ENCODE measurements around the gene PHACTR1.

The PHACTR1 gene

GRCh38 chr6:13289789-13290318 is 573.3 kb downstream of the PHACTR1 start:
- DNase-seq (ENCODE audit: low spot score): no peak

GRCh38 chr6:13290335-13290734 is 573.8 kb downstream of the PHACTR1 start:
- DNase-seq (ENCODE audit: low spot score): no peak

- no peak for DNase-seq (ENCODE audit: low spot score)
These were observed 576.2 kb downstream of the PHACTR1 start for GRCh38 chr6:13292774-13293173.

GRCh38 chr6:13294499-13295069 is 578.0 kb downstream of the PHACTR1 start:
- DNase-seq (ENCODE audit: low spot score): no peak

- no peak for DNase-seq (ENCODE audit: low spot score)
These were observed 579.0 kb downstream of the PHACTR1 start for GRCh38 chr6:13295576-13295975.

GRCh38 chr6:13296536-13296997 is 580.0 kb downstream of the PHACTR1 start:
- DNase-seq (ENCODE audit: low spot score): no peak

- no peak for DNase-seq (ENCODE audit: low spot score)
These were observed 580.8 kb downstream of the PHACTR1 start for GRCh38 chr6:13297391-13297790.

GRCh38 chr6:13298446-13298845 is 581.9 kb downstream of the PHACTR1 start:
- no peak for DNase-seq (ENCODE audit: low spot score)

- DNase-seq (ENCODE audit: low spot score): no peak
These were observed 582.8 kb downstream of the PHACTR1 start for GRCh38 chr6:13299403-13299821.

GRCh38 chr6:13299918-13300317 is 583.4 kb downstream of the PHACTR1 start:
- DNase-seq (ENCODE audit: low spot score): no peak

- no peak for DNase-seq (ENCODE audit: low spot score)
These were observed 584.4 kb downstream of the PHACTR1 start for GRCh38 chr6:13300643-13301590.

GRCh38 chr6:13302291-13302690 is 585.7 kb downstream of the PHACTR1 start:
- DNase-seq (ENCODE audit: low spot score): no peak

- peak; percentile 3 for DNase-seq (ENCODE audit: low spot score)
These were observed 586.4 kb downstream of the PHACTR1 start for GRCh38 chr6:13302751-13303667.

GRCh38 chr6:13303668-13304017 is 587.1 kb downstream of the PHACTR1 start:
- no peak for DNase-seq (ENCODE audit: low spot score)

GRCh38 chr6:13304101-13304500 is 587.5 kb downstream of the PHACTR1 start:
- no peak for DNase-seq (ENCODE audit: low spot score)

GRCh38 chr6:13304580-13305260 is 588.2 kb downstream of the PHACTR1 start:
- no peak for DNase-seq (ENCODE audit: low spot score)

GRCh38 chr6:13305288-13305687 is 588.7 kb downstream of the PHACTR1 start:
- no peak for DNase-seq (ENCODE audit: low spot score)

- no peak for DNase-seq (ENCODE audit: low spot score)
These were observed 589.2 kb downstream of the PHACTR1 start for GRCh38 chr6:13305791-13306190.

GRCh38 chr6:13307508-13307995 is 591.0 kb downstream of the PHACTR1 start:
- no peak for DNase-seq (ENCODE audit: low spot score)

GRCh38 chr6:13308332-13308731 is 591.8 kb downstream of the PHACTR1 start:
- no peak for DNase-seq (ENCODE audit: low spot score)

- no peak for DNase-seq (ENCODE audit: low spot score)
These were observed 594.6 kb downstream of the PHACTR1 start for GRCh38 chr6:13311155-13311554.
